ENCODE data around the gene EIF2B1.
A peak's percentile ranks its signal among the peaks of the same experiment; 100 is the strongest.
"Not testable (repeated sequence)": the region's sequence is repeated elsewhere in the genome, so short reads cannot be mapped to it uniquely, and the experiment has no call there.

Gene EIF2B1

DNA sequence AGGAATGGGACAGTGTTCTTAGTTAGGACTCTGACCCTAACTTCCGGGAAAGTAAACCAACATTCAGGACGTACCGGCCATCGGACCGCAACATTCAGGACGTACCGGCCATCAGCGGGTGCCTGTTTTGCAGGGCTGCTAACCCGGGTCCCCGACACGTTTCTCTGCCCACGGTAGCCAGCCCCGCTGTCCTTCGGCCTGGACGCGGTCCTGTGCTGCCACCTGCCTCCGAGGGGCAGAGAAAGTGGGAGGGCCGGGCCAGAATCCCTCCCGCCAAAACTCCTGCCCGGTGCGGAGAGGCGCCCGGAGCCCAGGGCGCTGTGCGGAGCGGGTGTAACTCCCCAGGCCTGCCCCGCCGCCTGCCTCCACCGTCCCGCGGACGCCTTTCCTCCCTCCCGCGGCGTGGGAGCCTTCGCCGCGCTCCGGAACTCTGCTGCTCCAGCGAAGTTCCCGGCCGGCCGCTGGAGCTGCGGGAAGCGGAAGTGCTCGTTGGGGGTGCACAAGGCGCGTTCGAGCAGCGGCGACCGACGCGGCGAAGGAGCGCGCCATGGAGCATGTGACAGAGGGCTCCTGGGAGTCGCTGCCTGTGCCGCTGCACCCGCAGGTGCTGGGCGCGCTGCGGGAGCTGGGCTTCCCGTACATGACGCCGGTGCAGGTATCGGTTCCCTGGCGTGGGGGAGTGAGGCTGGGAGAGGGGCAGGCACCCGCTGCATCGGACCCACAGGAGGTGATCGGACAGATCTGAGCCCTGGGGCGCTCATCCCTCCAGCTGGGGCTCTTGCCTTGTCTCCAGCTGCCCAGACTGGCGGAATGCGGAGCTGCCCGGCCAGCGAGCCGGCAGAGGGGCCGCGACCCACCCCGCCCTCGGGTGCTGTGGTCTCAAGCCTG lies 31.6 kb downstream of the EIF2B1 start, which contains the start of gene DDX55:
TSS of gene DDX55 (plus strand) at position 498 of the 888 bp plus-strand sequence. CDS start at position 548, 50 bp downstream.
- no peak for TF ChIP-seq ZNF274 (IDR thresholded peaks at IDR 0.05; ENCODE audit: low read depth, low read length)
- H3K4me3 ChIP-seq (ENCODE audit: low read length): peak within 1 kb of the TSS; percentile 95

DNA sequence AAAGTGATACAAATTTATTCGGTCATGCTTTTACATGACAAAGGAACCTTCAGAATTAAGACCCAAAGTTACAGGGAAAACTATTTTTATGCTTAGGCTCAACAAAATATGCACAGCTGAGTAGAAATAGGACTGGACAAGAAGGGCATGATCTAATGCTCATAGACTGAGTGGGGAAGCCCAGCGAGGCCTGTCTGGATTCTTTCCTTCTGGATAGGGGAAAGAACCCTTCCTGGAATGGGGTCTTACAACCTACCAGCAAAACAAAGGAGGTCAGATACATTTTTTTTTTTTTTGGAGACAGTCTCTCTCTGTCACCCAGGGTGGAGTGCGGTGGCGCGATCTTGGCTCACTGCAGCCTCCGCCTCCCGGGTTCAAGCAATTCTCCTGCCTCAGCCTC lies 33.8 kb downstream of the EIF2B1 start:
- no peak overlapping the region for H3K4me3 ChIP-seq (ENCODE audit: low read length)
- no peak for TF ChIP-seq ZNF274 (IDR thresholded peaks at IDR 0.05; ENCODE audit: low read depth, low read length)

DNA sequence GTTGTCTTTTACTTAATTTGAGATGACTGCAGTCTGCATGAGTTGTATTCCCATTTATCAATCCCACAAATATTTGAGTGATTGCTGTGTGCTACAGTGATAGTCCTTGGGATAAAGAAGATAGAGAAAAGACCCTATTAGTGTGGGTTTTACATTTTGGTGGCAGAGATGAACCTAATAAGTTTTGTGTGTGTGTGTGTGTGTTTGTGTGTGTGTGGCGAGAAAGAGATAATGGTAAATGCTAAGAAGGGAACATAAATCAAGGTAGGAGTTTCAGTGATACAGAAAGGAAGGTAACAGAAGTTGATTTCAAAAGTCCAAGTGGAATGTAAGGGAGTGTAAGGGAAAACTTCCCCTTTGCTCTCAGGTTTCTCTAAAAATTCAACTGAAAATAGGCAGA lies 34.2 kb downstream of the EIF2B1 start:
- TF ChIP-seq ZNF274 (IDR thresholded peaks at IDR 0.05; ENCODE audit: low read depth, low read length): no peak
- H3K4me3 ChIP-seq (ENCODE audit: low read length): no peak overlapping the region

DNA sequence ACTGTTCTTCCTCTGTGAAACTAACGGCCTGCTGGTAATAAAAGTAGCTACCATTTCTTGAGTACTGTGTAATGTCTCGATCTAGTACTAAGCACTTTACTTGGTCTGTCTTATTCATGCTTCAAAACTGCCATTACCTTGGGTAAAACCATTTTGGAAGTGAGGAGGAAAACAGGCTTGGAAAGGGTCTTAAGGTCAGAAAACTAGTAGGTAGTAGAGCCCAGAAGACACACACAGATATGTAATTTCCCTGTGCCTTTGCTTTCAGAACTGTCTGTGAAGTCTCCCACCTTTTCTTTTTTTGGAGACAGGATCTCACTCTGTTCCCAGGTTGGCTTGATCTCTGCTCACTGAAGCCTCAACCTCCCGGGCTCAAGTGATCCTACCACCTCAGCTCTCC lies 35.0 kb downstream of the EIF2B1 start:
- TF ChIP-seq ZNF274 (IDR thresholded peaks at IDR 0.05; ENCODE audit: low read depth, low read length): no peak
- no peak overlapping the region for H3K4me3 ChIP-seq (ENCODE audit: low read length)

DNA sequence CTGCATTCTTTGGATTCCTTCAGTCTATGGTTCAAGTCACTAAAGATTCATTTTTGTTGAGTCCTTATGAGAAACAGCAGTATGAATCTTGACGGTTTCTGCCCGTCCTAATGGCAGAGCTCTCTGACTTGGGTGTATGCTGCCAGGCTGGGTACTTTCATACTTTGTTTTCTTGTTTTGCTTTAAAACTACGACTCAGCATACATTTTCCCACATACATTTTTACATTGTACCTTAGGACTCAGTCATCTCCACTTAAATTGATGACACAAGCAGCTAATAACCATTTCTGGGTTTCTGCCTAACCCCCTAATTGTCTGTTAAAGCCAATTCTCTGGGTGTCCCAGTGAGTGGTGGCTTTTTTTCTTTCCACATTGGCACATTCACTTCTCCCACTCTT lies 36.4 kb downstream of the EIF2B1 start:
- H3K4me3 ChIP-seq (ENCODE audit: low read length): no peak overlapping the region
- TF ChIP-seq ZNF274 (IDR thresholded peaks at IDR 0.05; ENCODE audit: low read depth, low read length): no peak

- H3K4me3 ChIP-seq (ENCODE audit: low read length): no peak overlapping the region
- TF ChIP-seq ZNF274 (IDR thresholded peaks at IDR 0.05; ENCODE audit: low read depth, low read length): no peak
Observed at GRCh38 chr12:123595729-123596128, 37.8 kb downstream of the EIF2B1 start.

DNA sequence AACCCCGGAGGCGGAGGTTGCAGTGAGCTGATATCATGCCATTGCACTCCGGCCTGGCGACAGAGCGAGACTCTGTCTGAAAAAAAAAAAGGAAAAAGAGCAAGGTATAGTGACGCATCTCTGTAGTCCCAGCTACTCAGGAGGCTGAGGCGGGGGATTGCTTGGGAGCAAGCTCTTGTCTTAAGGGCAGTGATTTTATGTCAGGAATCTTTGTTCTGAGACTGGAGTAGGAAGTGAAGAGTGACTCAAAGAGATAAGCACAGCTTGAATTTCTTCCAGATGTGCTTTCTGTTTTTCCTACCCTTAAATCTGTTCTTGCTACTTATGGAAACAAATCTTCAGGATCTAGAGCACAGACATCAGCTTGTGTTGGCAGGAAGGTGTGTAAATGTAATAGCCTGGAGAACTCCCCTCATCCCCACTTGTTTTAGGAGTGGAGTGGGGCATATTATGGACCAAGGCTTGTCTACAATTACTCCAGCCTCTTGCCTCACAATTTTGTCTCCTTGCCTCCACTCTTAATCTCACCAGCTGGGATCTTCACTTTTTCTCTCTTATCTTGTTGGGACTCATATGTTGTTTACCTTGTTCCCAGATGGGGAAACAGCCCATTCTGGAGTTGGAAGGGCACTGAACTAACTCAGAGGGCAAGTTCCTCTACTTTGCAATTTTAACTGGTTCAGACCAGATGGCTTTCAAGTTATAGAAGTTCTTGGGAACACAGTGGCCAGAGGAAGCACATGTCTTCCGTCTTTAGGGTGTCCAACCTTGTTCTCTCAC lies 41.6 kb downstream of the EIF2B1 start:
- no peak for TF ChIP-seq ZNF274 (IDR thresholded peaks at IDR 0.05; ENCODE audit: low read depth, low read length)
- no peak overlapping the region for H3K4me3 ChIP-seq (ENCODE audit: low read length)

DNA sequence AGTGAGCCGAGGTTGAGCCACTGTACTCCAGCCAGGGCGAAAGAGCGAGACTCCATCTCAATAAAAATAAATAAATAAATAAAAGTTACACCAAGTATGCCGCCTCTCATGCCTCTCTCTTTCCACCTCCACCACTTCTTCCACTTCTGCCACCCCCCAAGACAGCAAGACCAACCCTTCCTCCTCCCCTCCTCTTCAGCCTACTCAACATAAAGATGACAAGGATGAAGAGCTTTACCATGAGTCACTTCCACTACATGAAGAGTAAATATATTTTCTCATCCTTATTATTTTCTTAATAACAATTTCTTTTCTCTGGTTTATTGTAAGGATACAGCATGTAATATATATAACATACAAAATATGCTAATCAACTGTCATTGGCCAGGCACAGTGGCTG lies 52.7 kb downstream of the EIF2B1 start:
- TF ChIP-seq ZNF274 (IDR thresholded peaks at IDR 0.05; ENCODE audit: low read depth, low read length): no peak

DNA sequence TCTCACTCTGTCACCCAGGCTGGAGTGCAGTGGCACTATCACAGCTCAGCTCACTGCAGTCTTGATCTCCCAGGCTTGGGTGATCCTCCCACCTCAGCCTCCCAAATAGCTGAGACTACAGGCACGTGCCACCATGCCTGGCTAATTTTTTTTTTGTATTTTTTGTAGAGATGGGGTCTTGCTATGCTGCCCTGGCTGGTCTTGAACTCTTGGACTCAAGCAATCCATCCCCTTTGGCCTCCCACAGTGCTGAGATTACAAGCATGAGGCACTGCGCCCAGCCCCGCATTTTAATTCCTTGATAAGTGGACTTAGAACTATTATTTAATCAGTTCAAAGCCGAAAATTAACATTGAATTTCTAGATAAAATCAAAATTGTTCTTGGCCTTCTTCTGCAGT lies 54.7 kb downstream of the EIF2B1 start:
- H3K4me3 ChIP-seq (ENCODE audit: low read length): not testable (repeated sequence)

More for the DNA sequence above, 52.7 kb downstream of the EIF2B1 start:
- H3K4me3 ChIP-seq (ENCODE audit: low read length): no peak overlapping the region

DNA sequence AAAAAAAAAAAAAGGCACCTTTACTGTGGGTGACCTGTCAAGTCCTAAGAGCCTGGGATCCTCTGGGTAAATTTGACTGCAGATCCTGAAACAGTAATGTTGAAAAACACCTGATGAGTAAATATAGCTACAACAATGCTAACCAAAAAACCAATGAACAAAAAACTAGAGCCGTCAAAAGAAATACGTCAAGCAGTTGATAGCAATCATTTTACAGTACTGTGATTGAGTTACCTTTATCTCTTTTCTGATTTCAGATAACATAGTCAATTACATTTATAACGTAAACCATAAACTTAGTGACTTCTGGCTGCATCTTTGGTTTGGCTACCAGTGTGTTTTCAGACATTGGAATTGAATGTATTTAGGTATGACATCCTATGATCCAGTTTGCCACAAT lies 55.2 kb downstream of the EIF2B1 start:
- TF ChIP-seq ZNF274 (IDR thresholded peaks at IDR 0.05; ENCODE audit: low read depth, low read length): no peak
- no peak overlapping the region for H3K4me3 ChIP-seq (ENCODE audit: low read length)

DNA sequence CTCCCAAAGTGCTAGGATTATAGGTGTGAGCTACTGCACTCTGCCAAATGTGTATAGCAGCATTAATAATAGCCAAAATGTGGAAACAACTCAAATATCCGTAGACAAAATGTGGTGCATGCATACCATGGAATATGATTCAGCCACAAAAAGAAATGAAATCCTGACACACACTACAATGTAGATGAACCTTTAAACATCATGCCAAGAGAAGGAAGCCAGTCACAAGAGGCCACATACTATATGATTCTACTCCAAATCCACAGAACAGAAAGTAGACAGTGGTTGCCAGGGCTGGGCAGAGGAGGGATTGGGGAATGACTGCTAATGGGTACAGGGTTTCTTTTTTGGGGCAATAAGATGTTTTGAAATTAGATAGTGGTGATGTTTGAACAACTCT lies 56.9 kb downstream of the EIF2B1 start:
- H3K4me3 ChIP-seq (ENCODE audit: low read length): no peak overlapping the region
- no peak for TF ChIP-seq ZNF274 (IDR thresholded peaks at IDR 0.05; ENCODE audit: low read depth, low read length)

- no peak overlapping the region for H3K4me3 ChIP-seq (ENCODE audit: low read length)
- TF ChIP-seq ZNF274 (IDR thresholded peaks at IDR 0.05; ENCODE audit: low read depth, low read length): no peak
Observed at GRCh38 chr12:123573870-123574269, 59.6 kb downstream of the EIF2B1 start.

DNA sequence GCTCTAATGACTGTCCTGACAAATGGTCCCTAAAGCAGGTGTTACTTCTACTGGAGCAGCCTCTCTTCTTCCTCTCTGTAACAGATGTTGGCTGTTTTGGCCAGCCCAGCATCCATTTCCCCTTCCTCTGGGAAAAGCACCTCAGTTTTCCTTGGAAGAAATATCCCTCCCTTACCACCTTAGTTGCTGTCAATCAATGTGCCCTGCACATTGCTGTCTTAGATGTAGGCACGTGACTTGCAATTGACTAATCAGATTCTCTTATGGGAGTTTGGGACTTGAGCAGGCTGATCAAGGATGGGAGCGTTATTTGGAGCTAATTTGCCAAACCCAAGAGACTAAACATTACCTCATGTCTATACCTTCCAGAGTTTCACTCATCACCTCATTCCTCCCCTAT lies 61.1 kb downstream of the EIF2B1 start:
- TF ChIP-seq ZNF274 (IDR thresholded peaks at IDR 0.05; ENCODE audit: low read depth, low read length): no peak
- no peak overlapping the region for H3K4me3 ChIP-seq (ENCODE audit: low read length)

- H3K4me3 ChIP-seq (ENCODE audit: low read length): no peak overlapping the region
Observed at GRCh38 chr12:123571343-123571813, 62.1 kb downstream of the EIF2B1 start.

More at GRCh38 chr12:123571343-123571813, 62.1 kb downstream of the EIF2B1 start:
- TF ChIP-seq ZNF274 (IDR thresholded peaks at IDR 0.05; ENCODE audit: low read depth, low read length): no peak

Data from GM08714 (cell line).